GM23248 (cell line): ENCODE measurements around the gene POU3F1.

ENCODE experiments used
- EZH2 ChIP-seq: fragments of 200-600 bp; sonication (generic); IDR thresholded peaks from 2 replicates; pipeline ENCODE4 v1.6.1; 2018; ENCODE audit warnings: antibody characterized with exemption, mild to moderate bottlenecking; ENCODE audit not compliant: insufficient read depth, poor library complexity, severe bottlenecking
- EZH2phosphoT487 ChIP-seq: fragments of 200-600 bp; sonication (generic); IDR thresholded peaks from 2 replicates; pipeline ENCODE4 v1.6.1; 2018; ENCODE audit warnings: antibody characterized with exemption, moderate library complexity, mild to moderate bottlenecking, low read depth; ENCODE audit not compliant: insufficient read depth

DNA sequence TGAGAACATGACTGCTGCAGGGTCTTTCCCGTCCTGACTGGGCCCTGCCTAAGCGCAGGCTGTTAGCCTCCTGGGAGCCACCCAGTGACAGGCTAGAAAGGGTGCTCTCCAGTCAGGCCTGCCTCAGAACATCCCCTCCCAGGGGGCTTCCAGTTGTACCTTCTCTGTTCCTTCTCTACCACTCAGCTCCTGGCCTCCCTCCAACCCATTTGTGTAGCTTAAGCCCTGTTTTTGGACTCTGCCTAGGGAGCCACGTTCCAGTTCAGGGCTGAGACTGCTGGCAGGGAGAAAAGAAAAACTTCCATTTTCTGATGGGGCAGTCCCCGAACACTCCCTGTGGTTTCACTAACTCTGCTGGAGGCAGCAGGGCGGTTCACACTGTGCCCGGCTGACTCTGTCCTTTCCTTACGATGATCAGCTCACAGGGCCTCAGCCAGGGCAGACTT is 15.3 kb upstream of the POU3F1 start:
- TF ChIP-seq EZH2 (no peak), EZH2phosphoT487 (no peak)
